ENCODE measurements around the gene DHX30. TPM values are rescaled to one million over a fixed set of nuclear protein-coding genes. Genes with fewer than 3 reads are reported as not detected.
A peak's percentile ranks its signal among the peaks of the same experiment; 100 is the strongest.

The DHX30 gene
- total and polyA plus RNA-seq, 10 donors = 31.9 to 73.5 (median 57.3) TPM

DNA sequence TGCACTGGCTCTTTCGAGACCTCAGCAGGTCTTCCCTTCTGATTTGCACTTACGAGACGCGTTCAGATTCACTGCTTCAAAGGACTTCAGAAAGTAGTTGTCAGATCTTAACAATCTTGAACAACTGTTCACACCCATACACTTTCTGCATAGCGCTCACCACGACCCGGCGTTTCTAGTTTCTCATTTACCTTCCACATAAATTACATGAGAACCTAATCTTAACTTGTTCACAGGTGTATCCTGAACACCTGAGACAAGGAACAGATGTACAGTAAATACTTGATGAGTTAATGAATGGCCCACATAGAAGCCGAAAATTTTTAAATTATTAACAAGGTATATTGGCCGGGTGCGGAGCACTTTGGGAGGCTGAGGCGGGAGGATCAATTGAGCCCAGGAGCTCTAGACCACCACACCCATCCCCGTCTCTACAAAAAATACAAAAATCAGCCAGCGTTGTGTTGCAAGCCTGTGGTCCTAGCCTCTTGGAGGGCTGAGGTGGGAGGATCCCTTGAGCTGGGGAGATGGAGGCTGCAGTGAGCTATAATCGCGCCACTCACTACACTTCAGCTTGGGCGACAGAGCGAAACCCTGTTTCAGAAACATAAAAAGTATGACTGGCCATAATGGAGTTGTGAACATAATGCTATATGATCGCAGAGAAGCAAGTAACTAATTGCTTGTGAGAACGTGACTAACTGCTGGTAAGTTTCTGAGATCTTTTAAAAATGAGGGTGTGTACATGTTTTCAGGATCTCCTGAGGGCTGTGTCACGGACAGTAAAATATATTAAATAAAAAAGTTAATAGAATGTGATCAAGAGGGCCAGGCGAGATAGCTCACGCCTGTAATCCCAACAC is 20.3 kb upstream of the DHX30 start:
- no peaks in the 10 kb centered on the region for H3K27me3 ChIP-seq (replicated peaks in 1 of 7)
- H3K4me3 ChIP-seq = peak overlapping the region; percentile 75 to 99 (median 96)
- WGBS, 5 donors = 53 to 59% (median 56%) methylated on average over 23 of the region's 23 CpGs
- no peaks in the 10 kb centered on the region for H3K9me3 ChIP-seq
- no peaks in the 10 kb centered on the region for H3K36me3 ChIP-seq
- DNase-seq = peak; percentile 52
- peak overlapping the region; percentile 83 to 99 (median 96) for H3K27ac ChIP-seq
- no peak for TF ChIP-seq POLR2AphosphoS5 (IDR thresholded peaks at IDR 0.05)
- TF ChIP-seq, protein P1, sequence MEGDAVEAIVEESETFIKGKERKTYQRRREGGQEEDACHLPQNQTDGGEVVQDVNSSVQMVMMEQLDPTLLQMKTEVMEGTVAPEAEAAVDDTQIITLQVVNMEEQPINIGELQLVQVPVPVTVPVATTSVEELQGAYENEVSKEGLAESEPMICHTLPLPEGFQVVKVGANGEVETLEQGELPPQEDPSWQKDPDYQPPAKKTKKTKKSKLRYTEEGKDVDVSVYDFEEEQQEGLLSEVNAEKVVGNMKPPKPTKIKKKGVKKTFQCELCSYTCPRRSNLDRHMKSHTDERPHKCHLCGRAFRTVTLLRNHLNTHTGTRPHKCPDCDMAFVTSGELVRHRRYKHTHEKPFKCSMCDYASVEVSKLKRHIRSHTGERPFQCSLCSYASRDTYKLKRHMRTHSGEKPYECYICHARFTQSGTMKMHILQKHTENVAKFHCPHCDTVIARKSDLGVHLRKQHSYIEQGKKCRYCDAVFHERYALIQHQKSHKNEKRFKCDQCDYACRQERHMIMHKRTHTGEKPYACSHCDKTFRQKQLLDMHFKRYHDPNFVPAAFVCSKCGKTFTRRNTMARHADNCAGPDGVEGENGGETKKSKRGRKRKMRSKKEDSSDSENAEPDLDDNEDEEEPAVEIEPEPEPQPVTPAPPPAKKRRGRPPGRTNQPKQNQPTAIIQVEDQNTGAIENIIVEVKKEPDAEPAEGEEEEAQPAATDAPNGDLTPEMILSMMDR (IDR thresholded peaks at IDR 0.05 in 8 of 11, conservative IDR thresholded peaks at IDR 0.05 in 3 of 11) = no peak
- TF ChIP-seq POLR2A (IDR thresholded peaks at IDR 0.05) = no peak
- intact Hi-C loops (cut with DNase I; ENCODE audit: low total_unique reads) = no loop called here
- peaks cover 25 to 50% (median 41%) of the 10 kb centered on the region in 6 donors for H3K4me1 ChIP-seq

DNA sequence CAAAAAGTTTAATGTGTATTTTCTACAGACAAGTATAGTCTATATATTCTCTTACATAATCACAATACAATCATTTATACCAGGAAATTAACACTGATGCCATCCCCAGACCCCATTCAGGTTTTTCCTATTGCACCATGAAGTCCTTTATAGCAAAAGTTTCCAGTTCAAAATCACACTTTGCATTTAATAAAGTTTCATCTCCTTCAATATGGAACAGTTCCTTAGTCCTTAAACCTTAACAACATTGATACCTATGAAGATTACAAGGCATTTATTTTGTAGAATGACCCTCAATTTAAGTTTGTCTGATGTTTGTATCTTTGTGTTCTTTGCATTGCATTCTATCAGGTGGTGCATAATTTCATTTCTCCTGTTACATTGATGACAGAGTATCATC is 19.3 kb upstream of the DHX30 start:
- intact Hi-C loops (cut with DNase I; ENCODE audit: low total_unique reads) = no loop called here
- Histone ChIP-seq H3K9me3 (no peaks in the 10 kb centered on the region), H3K27ac (no peak overlapping the region), H3K4me1 (peaks cover 22 to 46% (median 37%) of the 10 kb centered on the region in 6 donors), H3K36me3 (no peaks in the 10 kb centered on the region), H3K4me3 (no peak overlapping the region), H3K27me3 (replicated peaks in 1 of 7) (no peaks in the 10 kb centered on the region)
- DNase-seq = no peak
- no peak for TF ChIP-seq POLR2AphosphoS5 (IDR thresholded peaks at IDR 0.05)
- TF ChIP-seq, protein P1 (IDR thresholded peaks at IDR 0.05 in 8 of 11, conservative IDR thresholded peaks at IDR 0.05 in 3 of 11) = no peak
- TF ChIP-seq POLR2A (IDR thresholded peaks at IDR 0.05) = no peak

DNA sequence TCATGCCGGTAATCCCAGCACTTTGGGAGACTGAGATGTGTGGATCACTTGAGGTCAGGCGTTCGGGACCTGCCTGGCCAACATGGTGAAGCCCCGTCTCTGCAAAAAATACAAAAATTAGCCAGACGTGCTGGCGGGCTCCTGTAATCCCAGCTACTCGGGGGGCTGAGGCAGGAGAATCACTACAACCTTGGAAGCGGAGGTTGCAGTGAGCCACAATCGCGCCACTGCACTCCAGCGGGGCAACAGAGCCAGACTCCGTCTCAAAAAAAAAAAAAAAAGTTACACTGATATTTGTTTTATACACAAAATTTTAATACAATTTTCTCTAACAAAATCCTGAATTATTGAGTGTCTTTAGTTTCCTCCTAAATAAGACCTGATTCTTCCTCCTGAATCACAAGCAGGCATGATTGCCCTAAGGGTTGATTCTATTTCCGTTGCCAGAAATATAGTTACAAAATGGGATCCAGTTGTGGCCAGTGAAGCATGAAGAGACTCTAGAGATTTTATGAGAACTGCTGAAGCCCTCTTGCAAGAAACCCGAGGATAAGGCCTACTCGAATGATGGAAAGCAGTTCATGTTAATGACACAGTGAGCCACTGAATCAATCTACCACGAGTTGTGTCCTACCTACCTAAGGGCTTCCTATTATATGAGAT is 11.6 kb upstream of the DHX30 start:
- Histone ChIP-seq H3K27me3 (replicated peaks in 1 of 7) (no peaks in the 10 kb centered on the region), H3K36me3 (no peaks in the 10 kb centered on the region), H3K9me3 (peaks cover 0 to 10% (median 6%) of the 10 kb centered on the region in 8 donors), H3K4me1 (peaks cover 0 to 14% (median 7%) of the 10 kb centered on the region in 6 donors), H3K27ac (no peak overlapping the region), H3K4me3 (no peak overlapping the region)
- peak; percentile 19 for DNase-seq
- WGBS, 5 donors = 91 to 96% (median 93%) methylated on average over 16 of the region's 16 CpGs
- TF ChIP-seq, protein P1 (IDR thresholded peaks at IDR 0.05 in 8 of 11, conservative IDR thresholded peaks at IDR 0.05 in 3 of 11) = no peak
- no peak for TF ChIP-seq POLR2AphosphoS5 (IDR thresholded peaks at IDR 0.05)
- TF ChIP-seq POLR2A (IDR thresholded peaks at IDR 0.05) = no peak
- intact Hi-C loops (cut with DNase I; ENCODE audit: low total_unique reads) = no loop called here

DNA sequence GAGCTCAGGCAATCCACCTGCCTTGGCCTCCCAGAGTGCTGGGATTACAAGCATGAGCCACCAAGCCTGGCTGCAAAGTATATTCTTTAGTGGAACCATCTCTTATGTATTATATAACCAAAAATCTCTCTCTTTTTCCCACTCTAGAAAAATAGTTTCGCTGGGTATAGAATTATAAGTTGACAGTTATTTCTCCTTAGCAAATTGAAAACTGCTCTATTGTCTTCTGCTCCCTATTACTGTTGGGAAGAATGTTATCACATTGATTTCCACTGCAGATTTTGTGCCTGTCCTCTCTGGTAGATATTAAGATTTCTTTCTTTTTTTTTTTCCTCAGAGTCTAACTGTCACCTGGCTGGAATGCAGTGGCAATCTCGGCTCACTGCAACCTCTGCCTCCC is 10.2 kb upstream of the DHX30 start:
- peaks cover 0 to 10% (median 6%) of the 10 kb centered on the region in 8 donors for H3K9me3 ChIP-seq
- DNase-seq = no peak
- no peak overlapping the region for H3K27ac ChIP-seq
- TF ChIP-seq POLR2A (IDR thresholded peaks at IDR 0.05) (no peak), POLR2AphosphoS5 (IDR thresholded peaks at IDR 0.05) (no peak)
- TF ChIP-seq, protein P1 (IDR thresholded peaks at IDR 0.05 in 8 of 11, conservative IDR thresholded peaks at IDR 0.05 in 3 of 11) = no peak
- WGBS, 5 donors = 88 to 98% (median 97%) methylated on average over 2 of the region's 2 CpGs
- H3K27me3 ChIP-seq (replicated peaks in 1 of 7) = no peaks in the 10 kb centered on the region
- intact Hi-C loops (cut with DNase I; ENCODE audit: low total_unique reads) = no loop called here
- H3K4me3 ChIP-seq = no peak overlapping the region
- H3K36me3 ChIP-seq = no peaks in the 10 kb centered on the region
- H3K4me1 ChIP-seq = peaks cover 0 to 14% (median 7%) of the 10 kb centered on the region in 6 donors

Data from spleen (tissue), 11 donors.